Stimulated activated naive B cell treated with anti-CD40 and anti-IgM and Interleukin-4, amounts not matched to agents 10 μg/mL and 1 μg/mL and 100 μg/mL, for 72 hours (primary cell): Measurements from ENCODE around the gene PIK3R1.
"Not testable (repeated sequence)": the region's sequence is repeated elsewhere in the genome, so short reads cannot be mapped to it uniquely, and the experiment has no call there.

Experiments used
- ATAC-seq, 2 donors: fragments of 150-1000 bp; cut with Tn5 transposase; replicated peaks; 2 replicates each; pipeline ENCODE4 v1.10.0; 2021; ENCODE audit warnings: moderate library complexity in 1 of 2
- DNase-seq: peaks from one replicate; pipeline ENCODE4 v3.0.0; 2021
- H3K27ac Mint-ChIP-seq: one replicate; pipeline ENCODE4 v1.8.0; 2022; ENCODE audit warnings: mild to moderate bottlenecking, mixed read lengths
- H3K27me3 Mint-ChIP-seq, 2 donors: one replicate each; pipeline ENCODE4 v1.8.0; 2022; ENCODE audit warnings: mixed read lengths in 2 of 2
- H3K36me3 Mint-ChIP-seq, 2 donors: one replicate each; pipeline ENCODE4 v1.8.0; 2022; ENCODE audit warnings: mixed read lengths in 2 of 2, mild to moderate bottlenecking in 1 of 2
- H3K4me1 Mint-ChIP-seq, 2 donors: one replicate each; pipeline ENCODE4 v1.8.0; 2022; ENCODE audit warnings: mixed read lengths in 2 of 2, mild to moderate bottlenecking in 1 of 2
- H3K4me3 Mint-ChIP-seq, 2 donors: one replicate each; pipeline ENCODE4 v1.8.0; 2022; ENCODE audit warnings: mild to moderate bottlenecking in 2 of 2, mixed read lengths in 2 of 2, moderate library complexity in 1 of 2
- H3K9me3 Mint-ChIP-seq, 2 donors: one replicate each; pipeline ENCODE4 v1.8.0; 2022; ENCODE audit warnings: mixed read lengths in 2 of 2, mild to moderate bottlenecking in 1 of 2

PIK3R1 gene

DNA sequence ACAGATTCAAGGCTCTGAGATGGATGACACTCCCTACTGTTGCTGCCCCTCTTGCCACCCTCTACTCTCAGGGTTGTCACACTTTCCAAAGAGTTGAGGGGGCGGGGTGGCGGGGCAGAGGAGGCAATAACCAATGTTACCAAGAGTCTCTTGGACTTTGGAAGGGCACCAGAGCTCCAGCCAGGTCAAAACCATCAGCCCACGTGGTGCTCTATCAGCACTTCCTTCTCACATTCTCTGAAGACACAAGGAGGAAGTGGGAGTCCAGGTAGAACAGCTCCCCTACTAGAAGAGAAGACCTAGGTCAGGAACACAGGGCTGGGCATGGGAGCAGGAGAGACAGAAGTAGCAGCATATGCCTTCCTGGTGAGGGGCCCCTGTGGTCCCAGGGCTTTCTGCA is 33.0 kb upstream of the PIK3R1 start:
- peaks cover 0 to 2% of the 10 kb centered on the region in 2 donors for H3K9me3 Mint-ChIP-seq
- no peaks in the 10 kb centered on the region for H3K27me3 Mint-ChIP-seq
- no peak overlapping the region for H3K27ac Mint-ChIP-seq
- no peak overlapping the region for H3K4me3 Mint-ChIP-seq
- ATAC-seq, result peak; percentile 33 to 38
- no peak for DNase-seq
- H3K36me3 Mint-ChIP-seq, result no peaks in the 10 kb centered on the region
- peaks cover 3 to 11% of the 10 kb centered on the region in 2 donors for H3K4me1 Mint-ChIP-seq

GRCh38 chr5:68187268-68188055 is 28.1 kb upstream of the PIK3R1 start:
- no peak overlapping the region for H3K27ac Mint-ChIP-seq
- no peaks in the 10 kb centered on the region for H3K27me3 Mint-ChIP-seq
- no peaks in the 10 kb centered on the region for H3K9me3 Mint-ChIP-seq
- H3K4me3 Mint-ChIP-seq, result no peak overlapping the region
- H3K4me1 Mint-ChIP-seq, result peaks cover 3 to 4% of the 10 kb centered on the region in 2 donors
- DNase-seq (no peak), ATAC-seq (no peak)
- H3K36me3 Mint-ChIP-seq, result no peaks in the 10 kb centered on the region

- Mint-ChIP-seq H3K9me3 (no peaks in the 10 kb centered on the region), H3K36me3 (no peaks in the 10 kb centered on the region), H3K4me1 (peaks cover 8 to 12% of the 10 kb centered on the region in 2 donors), H3K4me3 (no peak overlapping the region), H3K27me3 (no peaks in the 10 kb centered on the region), H3K27ac (no peak overlapping the region)
- DNase-seq (no peak), ATAC-seq (no peak)
Observed at GRCh38 chr5:68189171-68189570, 26.4 kb upstream of the PIK3R1 start.

GRCh38 chr5:68189613-68190012 is 25.9 kb upstream of the PIK3R1 start:
- H3K27me3 Mint-ChIP-seq, result no peaks in the 10 kb centered on the region
- no peaks in the 10 kb centered on the region for H3K9me3 Mint-ChIP-seq
- ATAC-seq (no peak), DNase-seq (no peak)
- no peaks in the 10 kb centered on the region for H3K36me3 Mint-ChIP-seq
- no peak overlapping the region for H3K4me3 Mint-ChIP-seq
- H3K27ac Mint-ChIP-seq, result no peak overlapping the region
- peaks cover 11 to 16% of the 10 kb centered on the region in 2 donors for H3K4me1 Mint-ChIP-seq

DNA sequence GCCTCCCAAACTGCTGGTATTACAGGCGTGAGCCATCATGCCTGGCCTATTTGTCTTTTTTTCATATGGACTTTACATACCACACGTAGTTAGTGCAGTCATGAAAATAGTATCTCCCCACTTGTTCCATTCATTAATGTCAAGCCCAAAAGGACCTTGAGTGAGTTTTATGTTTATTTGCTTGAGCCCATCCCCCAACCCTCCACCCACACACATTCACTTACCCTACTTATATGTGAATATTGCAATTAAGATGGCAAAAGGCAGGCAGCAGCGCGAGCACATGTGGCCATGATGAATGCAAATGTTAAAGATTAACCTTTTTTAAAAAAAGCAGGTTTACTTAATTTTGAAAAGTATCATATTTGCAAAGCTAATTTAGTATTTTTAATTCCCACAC is 24.9 kb upstream of the PIK3R1 start:
- no peak overlapping the region for H3K4me3 Mint-ChIP-seq
- peaks cover 15 to 17% of the 10 kb centered on the region in 2 donors for H3K4me1 Mint-ChIP-seq
- no peak for DNase-seq
- H3K36me3 Mint-ChIP-seq, result no peaks in the 10 kb centered on the region
- no peak for ATAC-seq
- H3K27me3 Mint-ChIP-seq, result no peaks in the 10 kb centered on the region
- no peaks in the 10 kb centered on the region for H3K9me3 Mint-ChIP-seq
- no peak overlapping the region for H3K27ac Mint-ChIP-seq

- Mint-ChIP-seq H3K4me3 (no peak overlapping the region), H3K27ac (no peak overlapping the region), H3K9me3 (no peaks in the 10 kb centered on the region), H3K4me1 (peaks cover 15 to 17% of the 10 kb centered on the region in 2 donors), H3K27me3 (no peaks in the 10 kb centered on the region), H3K36me3 (no peaks in the 10 kb centered on the region)
- ATAC-seq, result no peak
- no peak for DNase-seq
Observed at GRCh38 chr5:68191083-68191791, 24.3 kb upstream of the PIK3R1 start.

- DNase-seq (no peak), ATAC-seq (no peak)
- peaks cover 21 to 27% of the 10 kb centered on the region in 2 donors for H3K4me1 Mint-ChIP-seq
- H3K9me3 Mint-ChIP-seq, result no peaks in the 10 kb centered on the region
- H3K27me3 Mint-ChIP-seq, result no peaks in the 10 kb centered on the region
- H3K27ac Mint-ChIP-seq, result no peak overlapping the region
- no peaks in the 10 kb centered on the region for H3K36me3 Mint-ChIP-seq
- H3K4me3 Mint-ChIP-seq, result no peak overlapping the region
Observed at GRCh38 chr5:68192679-68193060, 22.9 kb upstream of the PIK3R1 start.

DNA sequence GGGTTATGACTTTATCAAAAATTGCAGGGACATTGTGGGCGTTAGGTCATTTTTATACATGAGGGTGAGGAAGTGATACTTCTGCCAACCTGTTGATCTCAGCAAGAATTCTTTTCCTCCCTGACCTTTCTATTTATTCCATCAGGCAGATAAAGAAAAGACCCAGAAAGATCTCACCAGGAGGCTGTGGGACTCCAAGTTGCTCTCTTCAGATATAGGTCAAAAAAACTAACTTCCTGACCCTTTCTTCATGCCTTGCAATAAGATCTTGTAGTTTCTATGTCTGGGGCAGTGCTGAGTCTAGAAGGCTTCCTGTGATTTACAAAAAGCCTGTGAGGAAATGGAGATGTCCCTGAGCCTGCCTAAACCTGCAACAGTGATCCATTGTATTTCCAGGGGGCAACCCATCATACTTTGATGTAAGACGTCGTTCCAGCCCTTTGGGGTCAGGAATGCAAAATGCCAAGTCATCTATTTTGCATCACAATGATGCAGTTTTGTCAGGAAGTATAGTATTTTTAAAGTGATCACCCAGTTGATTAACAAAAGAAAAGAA is 22.0 kb upstream of the PIK3R1 start:
- peak; percentile 14 to 21 for ATAC-seq
- H3K4me1 Mint-ChIP-seq, result peaks cover 21 to 27% of the 10 kb centered on the region in 2 donors
- H3K27ac Mint-ChIP-seq, result no peak overlapping the region
- H3K9me3 Mint-ChIP-seq, result no peaks in the 10 kb centered on the region
- no peaks in the 10 kb centered on the region for H3K27me3 Mint-ChIP-seq
- no peak for DNase-seq
- no peaks in the 10 kb centered on the region for H3K36me3 Mint-ChIP-seq
- no peak overlapping the region for H3K4me3 Mint-ChIP-seq

- Mint-ChIP-seq H3K27me3 (no peaks in the 10 kb centered on the region), H3K36me3 (no peaks in the 10 kb centered on the region), H3K4me1 (peaks cover 23 to 27% of the 10 kb centered on the region in 2 donors), H3K27ac (peak overlapping the region; percentile 14), H3K9me3 (no peaks in the 10 kb centered on the region), H3K4me3 (no peak overlapping the region)
- DNase-seq (no peak), ATAC-seq (no peak)
Observed at GRCh38 chr5:68194386-68194785, 21.2 kb upstream of the PIK3R1 start.

DNA sequence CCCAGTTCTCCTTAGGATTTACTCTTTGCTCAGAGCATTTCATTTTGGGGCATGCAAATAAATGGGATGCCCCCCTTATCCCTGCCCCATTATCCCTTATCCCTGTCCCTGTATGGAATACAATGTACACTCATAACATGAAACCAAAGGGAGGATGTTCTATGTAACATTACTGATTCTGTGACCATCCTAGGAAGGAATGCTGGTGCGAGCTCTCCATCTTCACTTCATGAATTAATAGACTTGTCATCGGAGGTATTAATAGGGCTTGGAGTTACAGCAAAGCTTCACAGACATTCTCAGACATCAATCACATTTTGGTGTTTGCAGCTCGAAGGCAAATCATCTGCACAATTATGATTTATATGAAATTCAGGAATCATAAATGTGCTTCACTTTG is 20.4 kb upstream of the PIK3R1 start:
- H3K9me3 Mint-ChIP-seq, result no peaks in the 10 kb centered on the region
- ATAC-seq, result no peak
- H3K36me3 Mint-ChIP-seq, result no peaks in the 10 kb centered on the region
- H3K27ac Mint-ChIP-seq, result no peak overlapping the region
- DNase-seq, result no peak
- peaks cover 24 to 29% of the 10 kb centered on the region in 2 donors for H3K4me1 Mint-ChIP-seq
- no peak overlapping the region for H3K4me3 Mint-ChIP-seq
- no peaks in the 10 kb centered on the region for H3K27me3 Mint-ChIP-seq

- Mint-ChIP-seq H3K36me3 (no peaks in the 10 kb centered on the region), H3K27me3 (no peaks in the 10 kb centered on the region), H3K27ac (no peak overlapping the region), H3K4me1 (peaks cover 26 to 32% of the 10 kb centered on the region in 2 donors), H3K4me3 (no peak overlapping the region), H3K9me3 (no peaks in the 10 kb centered on the region)
- DNase-seq, result peak; percentile 58
- peak; percentile 99 for ATAC-seq
Observed at GRCh38 chr5:68196876-68197275, 18.7 kb upstream of the PIK3R1 start.

DNA sequence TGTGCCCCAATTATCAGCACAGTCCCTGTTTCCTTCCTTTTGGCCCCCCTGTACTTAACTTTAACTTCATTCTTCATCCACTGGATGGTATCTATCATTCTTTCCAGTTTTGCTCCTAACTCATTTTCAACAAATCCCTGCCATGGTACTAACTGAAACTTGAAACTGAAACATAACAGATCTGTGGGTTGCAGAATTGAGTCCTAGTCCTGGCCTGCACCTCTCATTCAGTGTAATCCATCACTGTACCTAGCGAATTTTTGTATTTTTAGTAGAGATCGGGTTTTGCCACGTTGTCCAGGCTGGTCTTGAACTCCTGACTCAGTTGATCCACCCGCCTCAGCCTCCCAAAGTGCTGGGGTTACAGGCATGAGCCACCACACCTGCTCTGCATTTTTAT is 15.3 kb upstream of the PIK3R1 start:
- DNase-seq (no peak), ATAC-seq (no peak)
- Mint-ChIP-seq H3K27me3 (peaks cover 0 to 4% of the 10 kb centered on the region in 2 donors), H3K4me1 (peaks cover 11 to 15% of the 10 kb centered on the region in 2 donors), H3K36me3 (no peaks in the 10 kb centered on the region), H3K27ac (no peak overlapping the region), H3K9me3 (no peaks in the 10 kb centered on the region), H3K4me3 (no peak overlapping the region)

DNA sequence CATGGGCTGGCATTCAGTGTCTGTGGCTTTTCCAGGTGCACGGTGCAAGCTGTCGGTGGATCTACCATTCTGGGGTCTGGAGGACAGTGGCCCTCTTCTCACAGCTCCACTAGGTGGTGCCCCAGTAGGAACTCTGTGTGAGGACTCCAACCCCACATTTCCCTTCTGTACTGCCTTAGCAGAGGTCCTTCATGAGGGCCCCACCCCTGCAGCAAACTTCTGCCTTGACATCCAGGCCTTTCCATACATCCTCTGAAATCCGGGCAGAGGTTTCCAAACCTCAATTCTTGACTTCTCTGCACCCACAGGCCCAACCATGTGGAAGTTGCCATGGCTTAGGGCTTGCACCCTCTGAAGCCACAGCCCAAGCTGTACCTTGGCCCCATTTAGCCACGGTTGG is 4.9 kb upstream of the PIK3R1 start:
- not testable (repeated sequence) for H3K4me3 Mint-ChIP-seq, H3K27ac Mint-ChIP-seq, H3K27me3 Mint-ChIP-seq, ATAC-seq, DNase-seq
- Mint-ChIP-seq H3K4me1 (peaks cover 2 to 12% of the 10 kb centered on the region in 2 donors), H3K9me3 (peaks cover 11 to 23% of the 10 kb centered on the region in 2 donors), H3K36me3 (peaks cover 5 to 14% of the 10 kb centered on the region in 2 donors)

- no peaks in the 10 kb centered on the region for H3K27me3 Mint-ChIP-seq
- peaks cover 20 to 40% of the 10 kb centered on the region in 2 donors for H3K4me1 Mint-ChIP-seq
- H3K27ac Mint-ChIP-seq, result peak overlapping the region; percentile 99
- H3K36me3 Mint-ChIP-seq, result peaks cover 5 to 14% of the 10 kb centered on the region in 2 donors
- H3K4me3 Mint-ChIP-seq, result peak overlapping the region; percentile 88 to 94
- DNase-seq (no peak), ATAC-seq (peak; percentile 26 to 29)
- H3K9me3 Mint-ChIP-seq, result peaks cover 11 to 19% of the 10 kb centered on the region in 2 donors
Observed at GRCh38 chr5:68214482-68215207, 911 bp upstream of the PIK3R1 start.
